ENCODE results near the gene PCYOX1L. TPM values are rescaled to one million over a fixed set of nuclear protein-coding genes. Genes with fewer than 3 reads are reported as not detected.

Gene PCYOX1L
- total RNA-seq, 1 experiment from 2014 or later = 29.9 TPM

- peak overlapping the region; percentile 93 for H3K27ac Mint-ChIP-seq (ENCODE audit: unreplicated experiment)
Observed at GRCh38 chr5:149344151-149344550, 13.7 kb upstream of the PCYOX1L start.

GRCh38 chr5:149345147-149345891 lies 12.5 kb upstream of the PCYOX1L start, which contains the start of gene GRPEL2:
TSS of gene GRPEL2 (plus strand) at chr5:149345499. CDS start at chr5:149345540, 41 bp downstream.
- CTCF ChIA-PET = interaction anchor here (0.5 to 3.1 kb wide), 9 partner anchors 12 to 489 kb away, joined by 3 to 23 read pairs (median 3); partner anchors contain the start of gene PCYOX1L
- Mint-ChIP-seq H3K4me1 (ENCODE audit: low read depth, unreplicated experiment) (peaks cover 38% of the 10 kb centered on the region), H3K27ac (ENCODE audit: unreplicated experiment) (peak within 1 kb of the TSS; percentile 93), H3K4me3 (ENCODE audit: low read depth, unreplicated experiment) (peak within 1 kb of the TSS; percentile 96), H3K27me3 (ENCODE audit: unreplicated experiment) (no peaks in the 10 kb centered on the region), H3K36me3 (ENCODE audit: insufficient read depth, unreplicated experiment) (peaks cover 56% of the 10 kb centered on the region), H3K9me3 (ENCODE audit: low read depth, unreplicated experiment) (no peaks in the 10 kb centered on the region)
- intact Hi-C loops (cut with micrococcal nuclease; ENCODE audit: unreplicated experiment) = no loop called here
- BruUV-seq (replicated peaks) = no TSS peak
- TF ChIP-seq CTCF (IDR thresholded peaks at IDR 0.05; ENCODE audit: unreplicated experiment) = no peak
- peak; percentile 97 for DNase-seq

More at GRCh38 chr5:149344151-149344550, 13.7 kb upstream of the PCYOX1L start:
- no peak for TF ChIP-seq CTCF (IDR thresholded peaks at IDR 0.05; ENCODE audit: unreplicated experiment)
- intact Hi-C loops (cut with micrococcal nuclease; ENCODE audit: unreplicated experiment) = no loop called here
- no TSS peak for BruUV-seq (replicated peaks)
- Mint-ChIP-seq H3K4me1 (ENCODE audit: low read depth, unreplicated experiment) (peaks cover 38% of the 10 kb centered on the region), H3K27me3 (ENCODE audit: unreplicated experiment) (no peaks in the 10 kb centered on the region), H3K36me3 (ENCODE audit: insufficient read depth, unreplicated experiment) (peaks cover 44% of the 10 kb centered on the region), H3K9me3 (ENCODE audit: low read depth, unreplicated experiment) (no peaks in the 10 kb centered on the region), H3K4me3 (ENCODE audit: low read depth, unreplicated experiment) (peak overlapping the region; percentile 96)
- no peak for DNase-seq
- CTCF ChIA-PET = interaction anchor here (1.5 to 3.1 kb wide), 2 partner anchors 14 to 23 kb away, joined by 5 to 23 read pairs; partner anchors contain the start of gene PCYOX1L

GRCh38 chr5:149345892-149346222 lies 12.0 kb upstream of the PCYOX1L start:
- Mint-ChIP-seq H3K36me3 (ENCODE audit: insufficient read depth, unreplicated experiment) (peaks cover 61% of the 10 kb centered on the region), H3K4me3 (ENCODE audit: low read depth, unreplicated experiment) (peak overlapping the region; percentile 96), H3K4me1 (ENCODE audit: low read depth, unreplicated experiment) (peaks cover 38% of the 10 kb centered on the region), H3K9me3 (ENCODE audit: low read depth, unreplicated experiment) (no peaks in the 10 kb centered on the region), H3K27me3 (ENCODE audit: unreplicated experiment) (no peaks in the 10 kb centered on the region), H3K27ac (ENCODE audit: unreplicated experiment) (peak overlapping the region; percentile 93)
- BruUV-seq (replicated peaks) = no TSS peak
- intact Hi-C loops (cut with micrococcal nuclease; ENCODE audit: unreplicated experiment) = no loop called here
- no peak for TF ChIP-seq CTCF (IDR thresholded peaks at IDR 0.05; ENCODE audit: unreplicated experiment)
- CTCF ChIA-PET = interaction anchor here (0.6 to 3.1 kb wide), 4 partner anchors 12 to 488 kb away, joined by 3 to 23 read pairs (median 3); partner anchors contain the start of gene PCYOX1L
- peak; percentile 19 for DNase-seq

GRCh38 chr5:149348518-149348917 lies 9.3 kb upstream of the PCYOX1L start:
- H3K27me3 Mint-ChIP-seq (ENCODE audit: unreplicated experiment) = no peaks in the 10 kb centered on the region
- H3K27ac Mint-ChIP-seq (ENCODE audit: unreplicated experiment) = no peak overlapping the region
- H3K36me3 Mint-ChIP-seq (ENCODE audit: insufficient read depth, unreplicated experiment) = peaks cover 82% of the 10 kb centered on the region
- no peaks in the 10 kb centered on the region for H3K9me3 Mint-ChIP-seq (ENCODE audit: low read depth, unreplicated experiment)
- no peak for TF ChIP-seq CTCF (IDR thresholded peaks at IDR 0.05; ENCODE audit: unreplicated experiment)
- peaks cover 29% of the 10 kb centered on the region for H3K4me1 Mint-ChIP-seq (ENCODE audit: low read depth, unreplicated experiment)
- no peak overlapping the region for H3K4me3 Mint-ChIP-seq (ENCODE audit: low read depth, unreplicated experiment)
- intact Hi-C loops (cut with micrococcal nuclease; ENCODE audit: unreplicated experiment) = no loop called here
- no TSS peak for BruUV-seq (replicated peaks)
- CTCF ChIA-PET = no interaction called here
- DNase-seq = no peak

Measured in Calu3 (cell line).